ENCODE data around the gene MCAM.

Gene MCAM

DNA sequence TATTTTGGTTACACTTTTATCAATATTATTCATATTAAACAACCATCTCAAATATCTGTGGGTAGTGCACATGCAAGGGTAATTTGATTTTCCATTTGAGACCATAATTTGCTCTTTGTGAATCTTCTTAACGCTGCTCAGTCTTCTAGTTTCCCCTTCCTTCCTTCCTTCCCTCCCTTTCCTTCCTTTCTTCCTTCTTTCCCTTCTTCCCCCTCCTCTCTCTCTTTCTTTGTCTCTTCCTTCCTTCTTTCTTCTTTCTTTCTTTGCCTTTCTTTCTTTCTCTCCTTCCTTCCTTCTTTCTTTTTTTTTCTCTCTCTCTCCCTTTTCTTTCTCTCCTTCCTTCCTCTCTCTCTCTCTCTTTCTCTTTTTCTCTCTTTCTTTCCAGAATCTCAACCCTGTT, 13.3 kb upstream of the MCAM start:
- no peak for DNase-seq (ENCODE audit: low read depth)

GRCh38 chr11:119329320-119329719, 12.4 kb upstream of the MCAM start:
- DNase-seq (ENCODE audit: low read depth) = no peak

- DNase-seq (ENCODE audit: low read depth) = no peak
Measured at GRCh38 chr11:119324189-119324588, 7.3 kb upstream of the MCAM start.

DNA sequence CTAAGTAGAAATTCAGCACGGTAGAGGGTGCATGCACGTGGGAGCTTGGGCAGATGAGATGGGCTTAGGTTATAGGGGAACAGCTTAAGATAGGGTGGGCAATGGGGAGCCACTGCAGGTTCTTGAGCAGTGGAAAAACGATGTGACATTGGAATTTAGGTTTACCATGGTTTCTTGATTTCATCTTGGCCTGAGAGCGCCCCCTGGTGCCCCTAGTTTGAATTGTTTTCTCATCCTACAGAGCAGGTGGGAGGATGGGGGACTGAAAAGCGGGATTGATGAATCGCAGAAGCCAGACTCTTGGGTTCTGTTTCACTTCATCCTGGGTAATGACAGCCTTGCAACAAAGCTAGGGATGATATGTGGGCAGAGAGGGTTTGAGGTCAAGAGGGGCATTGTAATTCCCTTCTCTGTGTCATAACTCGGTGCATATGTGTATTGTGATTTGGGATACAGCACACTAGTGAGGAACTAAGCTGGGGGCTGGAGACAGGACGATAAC, 6.7 kb upstream of the MCAM start:
- peak; percentile 69 for DNase-seq (ENCODE audit: low read depth)

GRCh38 chr11:119322921-119323531, 6.1 kb upstream of the MCAM start:
- no peak for DNase-seq (ENCODE audit: low read depth)

DNA sequence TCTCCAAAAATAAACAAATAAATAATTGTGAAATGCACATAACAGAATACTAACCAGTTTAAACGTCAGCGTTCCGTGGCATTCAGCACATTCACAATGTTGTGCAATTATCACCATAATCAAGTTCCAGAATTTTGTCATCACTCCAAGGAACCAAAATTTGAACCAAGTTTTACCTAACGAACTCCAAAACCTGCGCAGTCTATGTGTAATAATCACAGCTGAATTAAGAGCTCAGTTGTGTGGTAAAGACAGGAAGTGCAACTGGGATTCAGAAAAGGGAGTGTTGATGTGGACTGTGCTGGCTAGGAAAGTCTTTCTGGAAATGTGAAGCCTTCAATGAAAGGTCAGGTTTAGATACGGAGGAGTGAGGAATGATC, 5.4 kb upstream of the MCAM start:
- no peak for DNase-seq (ENCODE audit: low read depth)

DNA sequence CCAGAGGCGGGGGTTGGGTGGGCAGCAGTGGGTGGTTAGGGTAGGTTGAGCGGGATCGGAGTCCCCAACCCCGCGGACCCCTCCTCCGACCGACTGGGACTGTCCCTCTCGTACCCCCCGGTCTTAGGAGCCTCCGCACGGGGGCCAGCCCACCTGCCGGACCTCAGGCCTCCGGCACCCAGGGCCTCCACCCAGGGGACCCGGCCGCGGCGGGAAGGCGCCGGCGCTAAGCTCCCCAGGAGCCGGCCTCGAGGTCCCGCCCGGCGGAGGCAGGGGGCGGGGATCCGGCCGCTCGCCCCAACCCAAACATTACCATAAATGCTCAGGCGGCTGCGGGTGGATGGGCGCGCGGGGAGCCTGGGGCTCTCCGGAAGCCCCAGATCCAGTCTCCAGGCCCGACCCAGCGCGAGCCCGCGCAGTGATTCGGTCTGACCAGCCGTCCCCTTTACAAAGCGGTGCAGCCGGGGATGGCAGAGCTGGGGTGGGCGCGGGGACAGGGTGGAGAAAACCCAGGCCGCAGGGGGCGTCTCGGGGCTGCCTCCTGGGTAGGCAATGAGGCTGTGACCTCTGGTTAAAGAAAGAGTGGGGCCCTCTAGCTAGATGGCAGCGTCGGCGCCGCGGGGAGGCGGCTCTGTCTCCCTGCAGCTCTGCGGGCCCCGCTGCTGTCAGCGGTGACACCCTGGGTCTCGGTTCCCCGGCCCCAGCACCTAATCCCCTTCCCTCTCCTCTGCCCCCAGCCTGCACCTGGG, 4.0 kb upstream of the MCAM start:
- peak; percentile 57 for DNase-seq (ENCODE audit: low read depth)

DNA sequence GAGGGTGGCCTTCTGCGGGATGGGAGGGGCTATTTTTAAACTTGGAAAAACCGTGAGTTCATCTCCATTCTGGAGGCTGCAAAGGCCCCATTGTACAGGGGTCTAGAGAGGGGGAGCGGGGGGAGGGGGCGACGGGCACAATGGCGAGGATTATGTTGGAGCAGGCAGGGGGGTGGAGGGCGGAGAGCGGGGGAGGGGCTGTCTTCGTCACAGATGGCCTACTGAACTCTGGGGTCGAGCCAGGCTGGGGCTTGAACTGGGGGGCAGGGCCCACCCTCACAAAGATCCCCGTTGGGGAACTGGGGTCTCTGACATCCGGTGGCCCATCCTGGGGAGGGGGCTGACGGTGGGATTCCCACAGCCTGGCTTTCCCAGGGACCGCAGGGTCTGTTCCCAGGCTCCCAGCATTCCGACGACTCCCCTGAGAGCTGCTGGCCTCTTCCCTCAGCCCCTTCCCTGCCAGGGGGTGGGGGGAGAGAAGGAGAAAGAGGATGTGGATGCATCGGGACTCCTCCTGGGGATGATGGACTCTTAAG, 3.4 kb upstream of the MCAM start:
- DNase-seq (ENCODE audit: low read depth) = no peak

GRCh38 chr11:119319700-119320239, 2.8 kb upstream of the MCAM start:
- DNase-seq (ENCODE audit: low read depth) = no peak

DNA sequence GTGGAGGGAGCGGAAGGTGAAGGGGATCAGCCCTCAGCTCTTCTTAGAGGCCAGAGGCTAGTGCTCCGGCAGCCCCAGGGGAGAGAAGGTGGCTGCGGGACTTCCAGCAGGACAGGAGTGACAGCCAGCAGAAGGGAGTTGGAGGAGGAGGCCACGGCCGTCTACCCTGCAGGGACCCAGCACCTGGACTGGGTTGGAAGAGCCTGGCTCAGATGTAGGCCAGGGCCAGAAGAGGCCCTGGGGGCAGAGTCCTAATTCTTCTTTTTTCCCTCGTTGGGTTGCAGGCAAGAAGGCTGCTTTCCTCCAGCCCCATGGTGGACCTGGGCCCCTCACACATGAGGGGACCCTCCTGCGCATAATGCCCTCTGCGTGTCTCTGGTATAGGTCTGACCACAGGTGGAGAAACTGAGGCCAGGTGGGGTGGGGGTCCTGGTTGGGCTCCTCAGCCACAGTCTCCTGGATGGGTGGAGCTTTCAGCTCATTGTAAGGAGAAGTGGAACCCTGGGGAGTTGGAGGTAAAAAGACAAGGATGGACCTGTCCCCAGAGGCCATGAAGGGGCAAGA, 2.3 kb upstream of the MCAM start:
- no peak for DNase-seq (ENCODE audit: low read depth)

DNA sequence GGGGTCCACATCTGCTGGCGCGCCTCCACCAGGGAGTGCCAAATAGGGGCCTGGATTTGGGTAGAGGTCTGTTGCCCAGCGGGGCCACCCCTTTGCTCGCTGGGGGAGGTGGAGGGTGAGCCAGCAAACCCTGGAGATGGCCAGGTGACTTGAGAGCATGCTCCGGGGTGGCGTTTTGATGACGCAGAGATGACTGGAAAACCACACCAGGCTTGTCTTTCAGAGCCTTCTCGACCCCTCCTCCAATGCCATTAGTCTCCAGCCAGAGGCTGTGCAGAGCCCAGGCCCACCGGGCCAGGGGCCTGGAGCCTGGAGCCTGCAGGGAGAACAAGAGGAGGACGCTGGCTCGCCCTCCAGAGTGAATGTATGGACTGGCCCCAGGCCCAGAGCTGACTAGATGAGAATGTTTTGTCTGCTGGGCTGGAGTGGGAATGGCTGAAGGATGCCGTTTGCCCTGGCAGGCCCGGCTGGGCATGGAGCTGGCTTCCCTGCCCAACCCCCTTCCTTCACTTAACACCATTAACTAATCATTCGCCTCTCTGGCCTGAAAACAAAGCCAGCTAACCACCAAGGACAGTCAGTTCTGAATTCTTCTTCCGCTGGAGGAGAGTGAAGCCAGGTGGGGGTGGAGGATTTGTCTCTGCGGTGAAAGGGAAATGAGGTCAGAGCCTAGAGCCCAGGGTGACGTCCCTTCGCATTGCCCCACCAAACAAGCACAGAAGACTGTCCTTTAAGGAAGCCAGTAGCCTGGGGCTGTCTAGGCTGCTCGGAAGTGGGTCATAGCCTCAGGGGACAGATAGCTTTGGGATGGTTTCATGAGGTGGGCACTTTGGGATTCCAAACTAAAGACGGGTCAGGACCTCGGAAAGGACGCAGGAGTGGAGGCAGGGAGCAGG, 1.6 kb upstream of the MCAM start:
- DNase-seq (ENCODE audit: low read depth) = no peak

DNA sequence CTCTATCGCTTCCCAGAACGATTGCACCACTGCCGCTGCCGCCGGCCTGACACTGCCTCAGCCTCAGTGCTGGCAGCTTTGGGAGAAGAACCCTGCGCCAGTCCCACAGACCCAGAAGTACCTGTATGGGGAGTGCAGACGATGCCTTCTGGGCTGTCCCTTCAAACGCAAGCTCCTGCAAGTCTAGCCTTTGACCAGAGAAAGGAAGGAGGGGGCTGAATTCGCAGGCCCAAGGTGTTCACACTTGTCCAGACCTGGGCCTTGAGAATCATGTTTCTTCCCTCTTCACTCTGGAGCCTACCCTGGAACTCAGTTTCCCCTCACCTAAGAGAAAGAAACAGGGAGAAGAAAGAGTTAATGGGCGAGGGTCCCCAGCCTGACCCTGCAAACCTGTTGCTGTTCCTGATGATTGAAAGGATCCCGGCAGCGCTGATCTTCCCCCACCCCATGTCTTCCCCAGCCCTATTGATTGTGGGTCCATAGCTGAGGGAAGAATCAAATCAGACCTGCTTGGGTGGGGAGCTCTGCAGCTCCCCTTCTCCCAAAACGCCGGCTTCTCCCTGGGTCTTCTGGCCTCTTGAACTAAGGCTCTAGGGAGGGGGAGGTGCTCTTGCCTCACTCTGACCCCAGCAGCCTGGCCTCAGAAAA, 786 bp upstream of the MCAM start:
- no peak for DNase-seq (ENCODE audit: low read depth)

DNA sequence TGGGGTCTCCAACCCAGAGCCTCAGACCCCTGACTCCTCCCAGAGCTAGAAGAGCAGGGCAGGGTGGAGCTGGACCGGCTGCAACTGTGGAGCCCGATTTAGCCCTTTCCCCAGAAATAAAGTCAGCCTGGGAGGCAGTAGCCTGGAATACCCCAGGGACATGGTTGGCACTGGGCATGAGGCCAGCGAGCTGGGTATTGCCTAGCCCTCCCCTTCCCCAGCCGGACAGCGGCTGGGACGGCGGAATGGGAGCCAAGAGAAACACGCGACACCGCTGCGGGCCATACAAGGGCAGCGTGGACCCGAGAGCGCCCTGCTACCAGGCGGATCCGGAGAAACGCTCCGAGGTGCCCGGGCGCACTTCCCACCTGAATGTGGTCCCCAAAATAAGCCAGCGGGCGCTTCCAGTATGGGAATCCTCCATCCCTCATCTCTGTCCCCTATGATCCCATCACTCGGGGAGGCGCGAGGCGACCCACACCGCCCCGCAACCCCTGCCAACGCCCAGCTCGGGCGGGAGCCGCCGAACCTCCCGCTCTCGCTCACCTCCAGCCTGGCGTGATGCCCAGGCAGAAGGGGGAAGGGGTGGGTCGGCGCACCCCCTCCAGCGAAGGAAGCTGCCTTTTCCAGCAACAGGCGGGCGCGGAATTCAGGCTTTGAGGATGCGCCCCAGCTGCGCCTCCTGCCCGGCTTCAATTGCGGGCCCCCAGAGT, 758 bp downstream of the MCAM start:
- no peak for DNase-seq (ENCODE audit: low read depth)

- DNase-seq (ENCODE audit: low read depth) = no peak
Measured at GRCh38 chr11:119315131-119316015, 1.6 kb downstream of the MCAM start.

DNA sequence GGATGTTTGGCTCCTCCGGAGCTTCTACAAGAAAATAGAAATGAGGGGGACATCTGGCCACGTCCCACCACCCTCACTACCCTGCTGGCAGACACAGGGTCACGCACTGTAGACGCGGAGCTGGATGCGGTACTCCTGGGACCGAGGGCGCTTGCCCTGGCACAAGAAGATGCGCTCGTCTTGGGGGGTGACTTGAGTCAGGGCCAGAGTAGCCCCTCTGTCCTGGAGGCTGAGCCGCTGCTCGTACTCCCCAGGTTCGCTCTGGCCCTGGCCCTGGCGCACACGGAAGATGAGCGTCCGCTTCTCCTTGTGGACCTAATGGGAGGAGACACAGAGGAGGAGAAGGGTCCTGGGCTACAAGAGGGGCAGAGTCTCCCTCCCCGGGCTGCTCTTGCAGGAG, 2.2 kb downstream of the MCAM start:
- DNase-seq (ENCODE audit: low read depth) = no peak

DNA sequence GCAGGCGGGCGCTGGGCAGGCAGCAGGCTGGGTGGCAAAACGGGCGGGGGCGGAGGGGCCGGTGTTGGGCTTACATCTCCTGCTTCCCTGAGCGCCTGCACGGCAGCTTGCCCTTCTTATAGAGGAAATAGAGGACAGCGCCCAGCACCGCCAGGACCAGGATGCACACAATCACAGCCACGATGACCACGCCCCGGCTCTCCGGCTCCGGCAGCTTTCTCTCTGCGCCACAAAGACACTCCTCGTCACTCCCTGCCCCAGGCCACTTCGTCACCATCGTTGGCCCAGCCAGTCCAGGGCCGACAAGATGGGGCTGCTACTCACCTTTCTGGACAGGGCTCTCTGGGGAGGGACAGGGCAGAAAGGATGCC, 6.3 kb downstream of the MCAM start:
- DNase-seq (ENCODE audit: low read depth) = no peak

GRCh38 chr11:119309953-119310681, 6.8 kb downstream of the MCAM start:
- no peak for DNase-seq (ENCODE audit: low read depth)

DNA sequence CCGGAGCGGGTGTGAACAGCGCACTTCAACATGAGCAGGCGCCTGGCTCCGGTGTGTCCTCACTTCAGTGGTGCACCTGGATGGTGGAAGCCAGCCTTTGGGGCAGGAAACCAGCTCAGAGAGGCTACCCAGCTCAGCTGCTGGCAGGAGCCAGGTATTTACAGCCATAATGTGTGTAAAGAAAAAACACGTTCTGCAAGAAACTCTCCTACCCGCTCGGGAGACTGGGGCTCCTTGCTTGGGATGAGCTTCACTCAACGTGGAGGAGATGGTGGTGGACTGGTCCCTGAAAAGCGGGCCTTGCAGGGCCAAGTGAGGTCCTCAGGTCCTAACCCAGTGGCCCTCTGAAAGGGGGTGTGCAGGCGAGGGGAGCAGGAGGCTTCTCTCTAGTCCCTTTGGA, 7.5 kb downstream of the MCAM start:
- no peak for DNase-seq (ENCODE audit: low read depth)

DNA sequence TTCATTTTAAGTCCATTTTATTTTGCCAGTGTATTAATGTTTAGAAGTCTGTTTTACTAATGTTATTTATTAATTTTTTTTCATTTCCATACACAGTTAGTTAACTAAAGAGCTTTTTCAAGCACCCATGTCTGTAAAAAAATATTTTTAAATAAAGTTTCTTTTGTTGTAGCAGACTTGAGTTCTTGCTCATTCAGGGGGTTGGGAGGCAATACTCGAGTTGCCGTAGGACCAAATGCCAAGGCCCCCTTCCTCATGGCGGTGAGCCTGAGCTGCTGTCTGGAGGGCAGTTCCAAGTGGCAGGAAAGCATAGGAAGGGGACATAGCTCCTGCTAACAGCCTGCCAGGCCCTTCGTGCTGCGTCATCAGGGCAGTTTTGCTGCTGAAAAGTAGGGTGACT, 9.0 kb downstream of the MCAM start:
- no peak for DNase-seq (ENCODE audit: low read depth)
